ENCODE data around the gene BCL2L14. TPM values are rescaled to one million over a fixed set of nuclear protein-coding genes. Genes with fewer than 3 reads are reported as not detected.

Gene BCL2L14
- total RNA-seq, 1 donor, result not detected

- TF ChIP-seq CTCF (IDR thresholded peaks at IDR 0.05; ENCODE audit: insufficient read depth, low read depth, low read length), result no peak
- DNase-seq (ENCODE audit: low read depth), result no peak
- H3K4me3 ChIP-seq (ENCODE audit: low read depth, low read length), result no peak overlapping the region
These were observed 19.1 kb upstream of the BCL2L14 start for GRCh38 chr12:12051668-12052067.

- no peak for DNase-seq (ENCODE audit: low read depth)
These were observed 15.7 kb upstream of the BCL2L14 start for GRCh38 chr12:12054993-12055392.

GRCh38 chr12:12056951-12057350 is 13.8 kb upstream of the BCL2L14 start:
- no peak for TF ChIP-seq CTCF (IDR thresholded peaks at IDR 0.05; ENCODE audit: insufficient read depth, low read depth, low read length)
- no peak overlapping the region for H3K4me3 ChIP-seq (ENCODE audit: low read depth, low read length)
- DNase-seq (ENCODE audit: low read depth), result no peak

More at GRCh38 chr12:12054993-12055392, 15.7 kb upstream of the BCL2L14 start:
- no peak overlapping the region for H3K4me3 ChIP-seq (ENCODE audit: low read depth, low read length)
- TF ChIP-seq CTCF (IDR thresholded peaks at IDR 0.05; ENCODE audit: insufficient read depth, low read depth, low read length), result no peak

DNA sequence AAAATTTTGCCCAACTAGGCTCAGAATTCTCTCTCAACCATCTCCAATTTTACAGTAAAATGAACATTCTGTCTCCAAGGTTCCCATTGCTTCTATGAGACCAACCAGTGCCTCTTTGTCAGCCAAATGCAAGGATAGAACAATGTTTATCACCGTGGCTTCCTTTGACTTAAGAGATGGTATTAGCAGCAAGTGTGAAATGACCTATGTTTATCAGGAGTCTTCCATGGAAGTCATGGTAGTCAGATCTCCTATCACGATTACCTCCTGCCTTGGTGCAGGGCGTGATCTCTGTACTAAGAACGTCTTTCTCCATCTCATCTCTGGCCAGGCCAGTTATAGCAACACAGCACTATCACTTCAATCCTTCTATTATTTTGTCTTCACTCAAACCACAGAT is 6.1 kb upstream of the BCL2L14 start:
- no peak for TF ChIP-seq CTCF (IDR thresholded peaks at IDR 0.05; ENCODE audit: insufficient read depth, low read depth, low read length)
- no peak for DNase-seq (ENCODE audit: low read depth)
- H3K4me3 ChIP-seq (ENCODE audit: low read depth, low read length), result no peak overlapping the region

GRCh38 chr12:12068751-12069150 is 2.0 kb upstream of the BCL2L14 start:
- DNase-seq (ENCODE audit: low read depth), result no peak
- H3K4me3 ChIP-seq (ENCODE audit: low read depth, low read length), result no peak overlapping the region
- TF ChIP-seq CTCF (IDR thresholded peaks at IDR 0.05; ENCODE audit: insufficient read depth, low read depth, low read length), result no peak

DNA sequence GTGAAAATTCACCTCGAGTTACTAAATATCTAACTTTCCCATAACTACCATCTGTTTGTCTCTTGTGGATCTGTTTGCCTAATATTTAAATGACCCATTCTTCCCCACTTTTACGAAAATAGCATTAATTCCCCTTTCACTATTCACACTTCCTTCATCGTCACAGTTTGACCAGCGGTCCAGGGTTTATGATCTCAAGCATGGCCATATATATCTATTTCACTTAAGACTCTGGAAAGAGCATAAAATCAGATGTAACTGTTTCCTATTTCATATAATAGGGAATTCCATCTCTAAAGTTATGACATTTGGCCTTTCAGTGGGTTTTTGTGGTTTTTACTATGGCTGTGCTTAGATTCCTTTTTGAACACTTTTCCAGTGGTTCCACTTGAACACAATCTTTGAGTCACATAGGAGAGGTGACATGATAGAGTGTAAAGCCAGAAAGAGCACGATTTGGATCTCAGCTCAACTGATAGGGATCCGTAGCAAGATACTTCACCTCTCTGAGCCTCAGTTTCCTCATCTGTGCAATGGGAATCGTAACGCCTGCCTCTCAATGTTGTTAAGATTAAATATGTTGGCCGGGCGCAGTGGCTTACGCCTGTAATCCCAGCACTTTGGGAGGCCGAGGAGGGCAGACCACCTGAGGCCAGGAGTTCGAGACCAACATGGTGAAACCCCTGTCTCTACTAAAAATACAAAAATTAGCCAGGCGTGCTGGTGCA is 754 bp upstream of the BCL2L14 start:
- no peak overlapping the region for H3K4me3 ChIP-seq (ENCODE audit: low read depth, low read length)
- DNase-seq (ENCODE audit: low read depth), result no peak
- TF ChIP-seq CTCF (IDR thresholded peaks at IDR 0.05; ENCODE audit: insufficient read depth, low read depth, low read length), result no peak
